EH (cell line): ENCODE measurements around the gene CCM2.

Source experiments
- DNase-seq: peaks from one replicate; pipeline ENCODE4 v3.0.0-alpha.2; 2015; ENCODE audit warnings: low read depth

CCM2 gene

GRCh38 chr7:45066409-45066808, 66.4 kb downstream of the CCM2 start:
- DNase-seq, result no peak

GRCh38 chr7:45067582-45067981, 67.6 kb downstream of the CCM2 start:
- no peak for DNase-seq

- DNase-seq, result no peak
Measured at GRCh38 chr7:45068236-45069023, 68.4 kb downstream of the CCM2 start.

GRCh38 chr7:45069444-45070253, 69.6 kb downstream of the CCM2 start:
- DNase-seq, result no peak

GRCh38 chr7:45070254-45070642, 70.2 kb downstream of the CCM2 start:
- DNase-seq, result no peak

- DNase-seq, result no peak
Measured at GRCh38 chr7:45071528-45071927, 71.5 kb downstream of the CCM2 start.

- no peak for DNase-seq
Measured at GRCh38 chr7:45072131-45073030, 72.4 kb downstream of the CCM2 start.

- DNase-seq, result no peak
Measured at GRCh38 chr7:45073031-45073785, 73.2 kb downstream of the CCM2 start.

- no peak for DNase-seq
Measured at GRCh38 chr7:45073786-45074527, 74.0 kb downstream of the CCM2 start.

- DNase-seq, result no peak
Measured at GRCh38 chr7:45074528-45075354, 74.7 kb downstream of the CCM2 start.

GRCh38 chr7:45075355-45075644, 75.3 kb downstream of the CCM2 start:
- no peak for DNase-seq

GRCh38 chr7:45075871-45076796, 76.1 kb downstream of the CCM2 start:
- no peak for DNase-seq

GRCh38 chr7:45076946-45077345, 76.9 kb downstream of the CCM2 start:
- no peak for DNase-seq

GRCh38 chr7:45077579-45077978, 77.6 kb downstream of the CCM2 start:
- DNase-seq, result no peak

- no peak for DNase-seq
Measured at GRCh38 chr7:45078125-45078681, 78.2 kb downstream of the CCM2 start.

- DNase-seq, result no peak
Measured at GRCh38 chr7:45080265-45080957, 80.4 kb downstream of the CCM2 start.

- no peak for DNase-seq
Measured at GRCh38 chr7:45080958-45081669, 81.1 kb downstream of the CCM2 start.

GRCh38 chr7:45081670-45081974, 81.6 kb downstream of the CCM2 start:
- no peak for DNase-seq
